Fibroblast of mammary gland (primary cell): Measurements from ENCODE around the gene TJP2.

Experiments used
- DNase-seq: peaks from one replicate; pipeline ENCODE4 v3.0.0-alpha.2; 2010; ENCODE audit warnings: low read depth
- H3K4me3 ChIP-seq: 2 replicates; pipeline ENCODE4 v1.5.1; 2011; ENCODE audit warnings: low read depth, mild to moderate bottlenecking, low read length, moderate library complexity; ENCODE audit not compliant: control insufficient read depth
- TF ChIP-seq, protein P1 (sequence below): conservative IDR thresholded peaks from 2 replicates; pipeline ENCODE4 v1.5.1; 2011; ENCODE audit warnings: low read depth, low read length, inconsistent platforms; ENCODE audit not compliant: control insufficient read depth, insufficient read depth

TJP2 gene

DNA sequence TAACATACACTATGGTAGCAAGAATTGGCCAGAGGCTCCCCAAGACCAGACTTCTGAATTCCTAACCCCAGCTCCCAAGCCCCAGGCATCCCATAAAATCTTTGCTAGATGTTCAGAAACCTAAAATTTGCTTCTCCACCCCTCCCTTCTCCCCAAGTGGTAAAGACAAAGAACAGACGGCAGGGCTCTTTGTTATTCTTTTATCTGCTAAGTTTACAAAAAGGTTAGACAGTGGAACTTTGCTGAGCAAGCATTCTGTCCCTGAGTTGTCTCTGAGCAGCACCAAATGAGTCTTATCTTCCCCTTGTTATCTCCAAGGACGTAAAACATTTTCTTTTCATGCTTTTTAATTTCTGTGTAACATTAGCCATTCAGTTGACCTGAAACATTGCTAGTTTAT is 30.2 kb downstream of the TJP2 start:
- no peak overlapping the region for H3K4me3 ChIP-seq
- TF ChIP-seq, protein P1, sequence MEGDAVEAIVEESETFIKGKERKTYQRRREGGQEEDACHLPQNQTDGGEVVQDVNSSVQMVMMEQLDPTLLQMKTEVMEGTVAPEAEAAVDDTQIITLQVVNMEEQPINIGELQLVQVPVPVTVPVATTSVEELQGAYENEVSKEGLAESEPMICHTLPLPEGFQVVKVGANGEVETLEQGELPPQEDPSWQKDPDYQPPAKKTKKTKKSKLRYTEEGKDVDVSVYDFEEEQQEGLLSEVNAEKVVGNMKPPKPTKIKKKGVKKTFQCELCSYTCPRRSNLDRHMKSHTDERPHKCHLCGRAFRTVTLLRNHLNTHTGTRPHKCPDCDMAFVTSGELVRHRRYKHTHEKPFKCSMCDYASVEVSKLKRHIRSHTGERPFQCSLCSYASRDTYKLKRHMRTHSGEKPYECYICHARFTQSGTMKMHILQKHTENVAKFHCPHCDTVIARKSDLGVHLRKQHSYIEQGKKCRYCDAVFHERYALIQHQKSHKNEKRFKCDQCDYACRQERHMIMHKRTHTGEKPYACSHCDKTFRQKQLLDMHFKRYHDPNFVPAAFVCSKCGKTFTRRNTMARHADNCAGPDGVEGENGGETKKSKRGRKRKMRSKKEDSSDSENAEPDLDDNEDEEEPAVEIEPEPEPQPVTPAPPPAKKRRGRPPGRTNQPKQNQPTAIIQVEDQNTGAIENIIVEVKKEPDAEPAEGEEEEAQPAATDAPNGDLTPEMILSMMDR, result no peak
- DNase-seq, result no peak

DNA sequence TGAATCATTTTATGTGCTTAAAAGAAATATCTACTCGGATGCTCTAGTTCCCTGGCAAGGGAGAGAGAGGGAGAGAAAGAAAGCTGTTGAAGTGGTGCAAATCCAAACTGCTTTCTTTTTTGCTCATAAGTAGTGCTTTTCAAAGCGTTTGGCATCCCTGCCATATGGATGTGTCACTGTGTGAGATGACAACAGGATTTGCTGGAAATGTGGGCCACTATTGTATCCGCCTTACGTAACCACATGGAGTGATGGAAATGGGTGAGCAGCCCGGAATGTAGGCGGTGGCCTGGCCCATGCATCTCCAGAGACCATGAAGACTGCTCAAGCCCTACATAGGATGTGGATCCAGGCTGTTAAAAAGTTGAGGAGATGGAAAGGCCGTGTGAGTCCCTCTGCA is 30.8 kb downstream of the TJP2 start:
- no peak overlapping the region for H3K4me3 ChIP-seq
- DNase-seq, result peak; percentile 70
- TF ChIP-seq, protein P1, result no peak

DNA sequence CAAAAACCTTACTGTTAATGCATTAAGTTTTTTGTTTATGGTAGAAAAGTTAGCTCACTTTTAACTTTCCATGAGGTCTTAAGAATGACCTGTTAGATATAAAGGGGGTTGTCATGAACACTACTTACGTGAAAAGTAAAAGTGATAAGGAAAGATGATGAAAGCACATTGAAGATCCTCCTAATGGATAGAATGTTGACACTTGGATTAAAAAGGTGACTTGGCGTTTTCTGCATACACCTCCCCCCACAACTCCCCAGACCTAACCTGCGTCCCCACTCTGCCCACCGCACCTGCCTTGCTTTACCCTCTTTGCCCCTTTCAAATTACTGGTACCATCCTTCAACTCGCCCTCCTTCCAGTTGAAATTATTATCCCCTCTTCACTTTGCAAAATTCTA is 32.0 kb downstream of the TJP2 start:
- TF ChIP-seq, protein P1, result no peak
- H3K4me3 ChIP-seq, result no peak overlapping the region
- no peak for DNase-seq

DNA sequence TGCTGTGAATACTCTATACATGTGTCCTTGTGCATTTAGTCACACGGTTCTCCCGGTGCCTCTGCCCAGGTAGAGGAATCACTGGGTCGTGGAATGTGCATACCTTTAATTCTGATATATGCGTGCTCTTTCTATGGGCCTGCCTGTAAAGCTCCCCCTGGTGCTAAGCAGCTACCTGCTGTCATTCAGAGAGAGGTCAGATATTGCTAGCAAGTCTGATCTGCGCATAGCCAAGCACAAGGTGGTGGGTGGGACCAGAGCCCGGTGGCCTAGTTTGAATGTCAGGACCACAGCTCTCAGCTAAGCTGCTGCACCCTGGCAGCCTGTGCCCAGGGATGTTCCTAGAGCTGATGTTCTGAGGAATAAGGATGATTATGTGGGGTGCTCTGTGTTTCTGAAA is 33.4 kb downstream of the TJP2 start:
- TF ChIP-seq, protein P1, result no peak
- DNase-seq, result no peak
- H3K4me3 ChIP-seq, result no peak overlapping the region

DNA sequence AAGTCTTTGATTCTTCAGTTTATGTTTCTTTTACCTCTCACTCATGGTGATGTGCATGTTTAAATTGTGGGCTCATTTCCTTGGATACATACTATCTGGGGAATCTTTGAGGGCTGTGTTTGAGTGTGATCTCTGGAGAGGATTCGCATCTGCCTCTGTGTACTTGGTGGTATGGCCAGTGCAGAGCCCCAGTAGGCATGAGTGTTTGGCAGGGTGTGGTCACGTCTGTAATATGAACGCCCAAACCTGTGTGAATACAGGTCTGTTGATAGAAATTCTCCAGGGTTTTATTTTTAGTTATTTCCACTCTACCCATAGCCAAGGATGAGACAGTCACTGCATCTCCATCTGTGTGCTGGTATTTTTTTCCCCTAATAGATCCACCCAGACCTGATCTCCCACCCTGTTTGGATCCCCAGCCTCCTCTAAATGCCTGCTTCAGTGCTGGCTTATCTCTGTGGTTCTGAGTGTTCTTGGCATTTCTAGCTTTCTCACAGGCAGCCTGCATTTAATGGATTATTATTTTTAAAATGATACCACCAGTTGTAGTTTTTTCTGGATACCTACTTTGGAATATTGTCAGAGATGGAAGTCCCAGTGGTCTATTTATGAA is 37.5 kb downstream of the TJP2 start:
- TF ChIP-seq, protein P1, result no peak
- H3K4me3 ChIP-seq, result no peak overlapping the region
- DNase-seq, result no peak

DNA sequence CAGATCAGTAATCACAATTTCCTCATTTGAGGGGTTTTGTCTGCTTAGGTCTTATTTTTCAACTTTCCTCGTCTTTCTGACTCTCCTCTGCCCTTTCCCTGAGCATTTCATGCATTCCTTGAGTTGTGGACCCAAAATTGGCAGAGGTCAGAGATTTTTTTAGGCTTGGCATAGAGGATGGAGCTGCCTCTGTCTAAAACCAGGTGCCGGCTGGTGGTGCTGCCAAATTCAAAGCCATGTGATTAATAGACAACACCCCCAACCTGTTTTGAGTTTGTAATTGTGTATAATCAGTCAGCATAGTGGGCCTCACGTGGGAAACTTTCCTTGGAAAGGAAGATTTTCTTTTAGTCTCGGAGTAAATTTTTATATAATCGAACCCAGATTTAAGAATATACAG is 39.6 kb downstream of the TJP2 start:
- DNase-seq, result no peak
- no peak overlapping the region for H3K4me3 ChIP-seq
- TF ChIP-seq, protein P1, result no peak

DNA sequence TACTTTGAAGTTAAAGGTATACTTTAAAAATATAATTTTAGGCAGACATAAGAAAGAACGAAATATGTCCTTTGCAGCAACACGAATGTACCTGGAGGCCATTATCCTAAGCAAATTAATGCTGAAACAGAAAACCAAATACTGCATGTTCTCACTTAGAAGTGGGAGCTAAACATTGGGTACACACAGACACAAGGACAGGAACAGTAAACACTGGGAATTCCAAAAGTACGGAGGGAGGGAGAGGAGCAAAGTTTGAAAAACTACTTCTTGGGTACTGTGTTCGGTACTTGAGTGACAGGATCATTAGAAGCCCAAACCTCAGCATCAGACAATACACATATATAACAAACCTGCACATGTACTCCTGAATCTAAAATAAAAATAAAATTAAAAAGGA is 40.9 kb downstream of the TJP2 start:
- TF ChIP-seq, protein P1, result no peak
- DNase-seq, result no peak

More for the DNA sequence above, 40.9 kb downstream of the TJP2 start:
- H3K4me3 ChIP-seq, result no peak overlapping the region
